GM21619 (cell line): ENCODE data around the gene RASL12.
"Not testable (repeated sequence)": the region's sequence is repeated elsewhere in the genome, so short reads cannot be mapped to it uniquely, and the experiment has no call there.

Source experiments
- ATAC-seq: cut with Tn5 transposase; IDR thresholded peaks from one replicate; pipeline ENCODE4 v1.9.1; 2021; ENCODE audit not compliant: unreplicated experiment

Gene RASL12

DNA sequence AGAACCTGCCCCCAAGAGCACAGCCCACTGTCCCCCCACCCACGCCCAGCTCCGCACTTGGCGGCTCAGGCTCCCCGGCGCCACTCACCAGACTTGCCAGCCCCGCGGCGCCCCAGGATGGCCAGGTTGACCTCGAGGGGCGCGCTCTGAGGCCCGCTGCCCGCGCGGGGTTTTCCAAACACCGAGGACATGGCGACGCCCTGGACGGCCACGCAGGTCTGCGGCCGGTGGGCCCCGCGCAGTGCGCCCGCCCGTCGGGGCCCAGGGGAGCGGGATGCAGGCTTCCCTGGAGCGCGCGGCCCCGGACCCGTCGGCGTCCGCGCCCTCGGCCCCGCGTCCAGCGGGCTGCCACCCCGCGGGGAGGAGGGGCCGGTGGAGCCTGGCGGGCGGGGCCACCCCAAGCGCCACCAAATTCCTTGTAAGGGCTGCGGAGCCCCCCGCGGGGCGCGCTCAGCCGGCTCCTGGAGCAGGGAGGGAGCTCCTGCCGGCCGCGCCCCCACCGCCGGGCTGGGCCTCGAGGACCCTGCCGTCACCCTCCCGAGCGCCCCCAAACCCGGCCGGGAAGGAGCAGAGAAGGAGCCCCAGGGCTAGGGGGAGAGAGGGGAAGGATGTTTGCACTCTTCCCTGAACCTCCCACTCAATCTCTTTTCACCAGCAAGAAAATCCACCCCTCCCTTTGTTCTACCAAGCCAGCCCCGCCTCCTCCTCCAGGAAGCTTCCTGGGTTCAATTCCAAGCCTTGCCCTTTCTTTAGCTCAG, at the start of gene RASL12:
RASL12 (minus strand) TSS at position 347 of the 758 bp plus-strand sequence; CDS start at position 191, 156 bp downstream.
- ATAC-seq: no peak

GRCh38 chr15:65115542-65115941, 47.8 kb upstream of the RASL12 start:
- no peak for ATAC-seq

DNA sequence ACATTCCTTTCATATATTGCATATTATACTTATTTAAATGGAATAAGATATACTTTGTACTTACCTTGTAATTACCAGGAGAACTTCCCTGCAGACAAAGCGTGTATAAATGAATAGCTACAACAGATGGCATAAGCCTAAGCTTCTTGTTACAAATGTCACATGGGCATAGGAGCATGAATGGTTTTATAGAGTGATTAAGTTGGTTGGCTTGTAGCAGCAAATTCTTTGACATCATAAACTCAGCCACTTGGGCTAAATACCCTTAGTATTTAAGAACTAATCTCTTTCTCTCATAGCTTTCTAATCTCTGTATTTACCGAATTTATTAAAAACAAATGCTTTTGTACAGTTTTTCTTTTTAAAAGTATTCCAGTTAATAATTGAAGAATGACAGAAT, 47.3 kb upstream of the RASL12 start, which contains the start of gene UBAP1L:
UBAP1L (minus strand) TSS at position 115 of the 400 bp plus-strand sequence. CDS start 8,985 bp downstream, outside the sequence.
- ATAC-seq: no peak

- no peak for ATAC-seq
Observed at GRCh38 chr15:65110676-65111292, 43.0 kb upstream of the RASL12 start.

DNA sequence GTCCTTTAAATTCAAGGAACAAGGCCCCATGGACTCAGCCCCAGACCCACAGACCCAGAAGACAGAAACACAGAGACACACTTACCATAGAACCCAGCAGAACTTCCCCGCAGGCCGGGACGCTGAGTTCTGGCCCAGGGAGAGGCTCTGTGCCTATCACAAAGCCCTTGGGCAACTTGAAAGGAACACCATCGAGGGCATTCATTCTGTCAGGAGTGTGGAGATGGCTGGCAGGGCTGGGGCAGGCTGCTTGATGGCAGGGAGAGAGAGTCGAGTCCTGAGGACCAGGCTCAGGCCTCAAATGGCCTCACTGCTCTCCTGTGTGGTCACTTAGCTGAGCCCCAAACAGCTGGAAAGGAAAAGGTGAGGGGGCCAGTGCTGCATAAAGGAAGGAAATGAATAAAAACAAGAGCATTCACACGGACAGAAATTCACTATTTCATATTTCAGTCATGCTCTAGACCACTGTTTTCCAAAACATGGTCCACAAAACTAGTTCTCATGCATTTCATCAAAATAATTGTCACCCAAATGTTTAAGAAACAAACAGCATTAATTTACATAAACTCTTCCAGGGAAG, 38.3 kb upstream of the RASL12 start:
- ATAC-seq: no peak

DNA sequence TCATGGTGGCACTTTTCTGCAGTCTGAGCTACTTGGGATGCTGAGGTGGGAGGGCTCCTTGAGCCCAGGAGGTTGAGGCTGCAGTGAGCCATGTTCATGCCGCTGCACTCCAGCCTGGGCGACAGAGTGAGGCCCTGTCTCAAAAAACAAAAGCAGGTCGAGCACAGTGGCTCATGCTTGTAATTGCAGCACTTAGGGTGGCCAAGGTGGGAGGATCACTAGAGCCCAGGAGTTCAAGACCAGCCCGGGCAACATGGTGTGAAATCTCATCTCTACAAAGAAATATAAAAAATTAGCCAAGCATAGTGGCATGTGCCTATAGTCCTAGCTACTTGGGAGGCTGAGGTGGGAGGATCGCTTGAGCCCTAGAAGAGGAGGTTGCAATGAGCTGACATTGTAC, 37.2 kb upstream of the RASL12 start:
- ATAC-seq: no peak

DNA sequence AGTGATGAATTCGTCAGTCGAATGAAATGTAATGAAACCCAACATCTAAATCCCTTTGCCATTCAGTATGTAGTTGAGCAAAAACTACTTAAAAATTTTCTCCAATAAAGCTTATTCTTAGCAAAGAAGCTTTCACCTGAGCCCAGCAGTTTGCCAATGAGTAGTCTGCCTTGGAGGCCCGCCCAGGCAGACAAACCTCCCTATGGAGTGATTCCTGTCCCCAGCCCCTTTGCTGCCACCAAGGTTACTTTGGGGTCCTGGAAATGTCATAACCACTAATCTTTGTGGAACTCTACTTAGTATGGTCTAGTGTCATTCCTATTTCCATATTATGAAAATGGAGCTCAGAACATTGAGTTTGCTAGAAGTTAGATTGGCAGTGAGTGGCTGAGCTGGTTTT, 35.1 kb upstream of the RASL12 start:
- no peak for ATAC-seq

- ATAC-seq: no peak
Observed at GRCh38 chr15:65101891-65102708, 34.3 kb upstream of the RASL12 start.

DNA sequence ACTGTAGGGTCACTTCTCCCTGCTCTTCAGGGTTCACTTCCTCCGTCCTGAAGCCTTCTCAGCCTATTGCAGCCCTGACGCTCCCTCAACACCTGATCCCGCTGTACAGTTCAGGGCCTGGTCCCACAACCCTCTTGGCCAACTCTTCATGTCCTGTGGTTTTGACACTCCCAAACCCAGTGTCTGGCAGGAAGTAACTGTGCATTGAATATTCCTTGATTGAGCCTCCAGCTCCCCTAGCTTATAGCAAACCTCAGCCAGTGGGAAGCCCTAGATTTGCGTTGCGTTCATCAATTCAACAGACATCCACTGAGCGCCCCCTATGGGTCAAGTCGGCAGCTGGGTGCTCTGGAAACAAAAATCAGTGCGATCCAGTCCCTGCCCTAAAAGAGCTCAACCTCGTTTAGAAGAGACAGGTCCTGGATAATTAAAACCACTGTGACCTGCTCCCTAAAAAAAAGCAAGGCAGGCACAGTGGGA, 33.7 kb upstream of the RASL12 start:
- no peak for ATAC-seq

GRCh38 chr15:65100442-65100841, 32.7 kb upstream of the RASL12 start:
- ATAC-seq: no peak

- ATAC-seq: not testable (repeated sequence)
Observed at GRCh38 chr15:65099801-65100200, 32.0 kb upstream of the RASL12 start.

DNA sequence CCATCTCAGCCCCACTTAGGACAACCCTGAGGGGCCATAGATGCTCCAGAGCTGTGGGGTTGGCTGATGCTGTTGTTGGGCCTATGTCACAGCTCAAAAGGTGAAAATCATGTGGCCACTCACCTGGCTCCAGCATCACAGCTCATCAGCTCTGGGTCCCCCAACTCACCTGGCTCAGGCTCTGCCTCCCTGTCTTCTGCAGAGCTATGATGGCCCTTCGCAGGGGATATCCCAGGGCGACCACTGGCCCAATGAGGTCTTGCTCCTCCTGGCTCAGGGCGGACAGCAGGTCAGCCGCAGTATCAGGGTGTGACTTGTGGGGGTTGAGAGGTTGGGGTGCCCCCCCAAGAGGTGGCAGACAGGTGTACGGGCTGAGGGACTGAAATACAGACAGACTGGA, 31.5 kb upstream of the RASL12 start:
- ATAC-seq: no peak

DNA sequence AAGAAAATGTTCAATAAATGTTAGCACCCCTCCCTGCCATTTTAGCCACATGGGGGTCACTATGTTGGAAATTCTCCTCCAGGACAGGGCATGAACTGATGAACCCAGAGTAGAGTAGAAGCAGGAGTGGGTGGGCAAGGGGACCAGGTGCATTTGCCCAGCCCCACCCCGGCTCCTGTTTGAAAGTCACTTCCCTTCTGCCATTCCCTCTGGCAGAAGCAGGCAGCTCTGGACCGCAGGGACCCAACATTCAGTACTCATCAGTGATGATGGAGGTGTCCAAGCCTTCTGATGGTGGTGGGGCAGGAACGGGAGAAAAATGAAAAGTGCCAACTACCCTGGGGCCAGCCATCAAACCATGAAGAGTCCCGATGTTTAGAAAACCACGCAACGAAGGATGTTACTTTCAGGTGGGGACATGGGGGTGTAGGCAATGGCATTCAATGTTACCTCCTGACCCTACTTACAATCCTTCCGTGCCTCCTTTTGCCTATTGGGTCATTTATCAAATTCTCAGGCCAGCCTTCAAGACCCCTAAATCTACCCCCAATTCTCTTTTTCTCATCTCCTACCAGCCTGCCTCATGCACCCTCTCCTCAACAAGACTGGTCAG, 30.0 kb upstream of the RASL12 start:
- ATAC-seq: no peak

DNA sequence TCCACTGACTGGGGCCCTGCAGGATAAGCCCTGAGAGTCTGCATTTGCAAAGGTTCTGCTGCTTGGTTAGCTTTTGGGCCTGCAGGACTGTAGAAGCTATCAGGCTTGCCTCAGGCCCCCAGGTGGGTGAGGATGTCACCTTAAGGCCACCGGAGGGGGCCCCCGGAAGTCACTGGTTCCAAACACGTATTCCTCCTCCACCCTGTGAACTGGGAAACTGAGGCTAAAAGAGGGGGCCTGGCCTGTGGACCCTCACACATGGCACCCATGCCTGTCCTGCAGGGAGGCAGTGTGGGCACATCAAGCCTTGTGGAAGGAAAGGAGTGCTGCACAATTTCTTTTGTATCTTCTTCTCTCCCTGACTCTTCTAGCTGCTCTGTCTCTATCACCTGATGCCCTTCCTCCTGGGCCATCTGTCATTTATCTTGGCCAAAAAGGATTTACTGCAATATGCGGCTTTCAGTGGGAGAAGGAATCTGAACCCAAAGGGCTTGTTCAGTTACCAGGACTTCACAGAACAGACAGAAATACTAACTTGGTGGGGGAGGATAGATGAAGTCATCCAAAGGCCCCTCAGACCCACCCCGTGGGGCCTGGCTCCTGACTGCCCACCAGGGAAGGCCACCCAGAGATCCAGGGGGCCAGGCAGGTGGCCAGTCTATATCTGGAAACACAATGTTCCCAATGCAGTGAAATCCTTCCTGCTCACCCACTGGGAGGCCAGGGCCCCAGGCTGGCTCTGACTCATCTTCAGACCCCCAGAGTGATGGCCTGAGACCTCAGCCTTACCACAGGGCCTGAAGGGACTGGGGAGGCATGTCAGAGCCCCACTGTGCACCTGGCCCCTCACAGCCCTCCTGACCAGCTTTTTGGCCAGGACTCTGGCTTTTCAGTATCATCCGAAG, 28.9 kb upstream of the RASL12 start:
- no peak for ATAC-seq

DNA sequence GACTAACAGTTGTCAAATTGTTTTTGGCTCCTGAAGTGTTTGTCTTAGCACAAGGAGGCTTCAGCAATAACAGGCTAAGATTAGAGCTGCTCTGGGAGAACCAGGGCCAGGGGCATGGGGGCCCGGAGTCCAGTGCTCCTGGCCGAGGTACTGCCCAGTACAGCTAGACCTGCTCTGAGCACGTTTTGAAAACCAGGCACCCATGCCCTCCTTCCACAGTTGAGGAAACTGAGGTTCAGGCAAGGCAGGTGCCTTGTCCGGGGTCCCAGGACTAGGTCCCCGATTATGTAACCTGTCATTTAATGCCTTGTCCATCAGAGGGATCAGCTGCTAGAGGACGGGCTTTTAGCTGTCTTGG, 27.9 kb upstream of the RASL12 start:
- ATAC-seq: no peak

GRCh38 chr15:65095011-65095746, 27.4 kb upstream of the RASL12 start:
- ATAC-seq: no peak

DNA sequence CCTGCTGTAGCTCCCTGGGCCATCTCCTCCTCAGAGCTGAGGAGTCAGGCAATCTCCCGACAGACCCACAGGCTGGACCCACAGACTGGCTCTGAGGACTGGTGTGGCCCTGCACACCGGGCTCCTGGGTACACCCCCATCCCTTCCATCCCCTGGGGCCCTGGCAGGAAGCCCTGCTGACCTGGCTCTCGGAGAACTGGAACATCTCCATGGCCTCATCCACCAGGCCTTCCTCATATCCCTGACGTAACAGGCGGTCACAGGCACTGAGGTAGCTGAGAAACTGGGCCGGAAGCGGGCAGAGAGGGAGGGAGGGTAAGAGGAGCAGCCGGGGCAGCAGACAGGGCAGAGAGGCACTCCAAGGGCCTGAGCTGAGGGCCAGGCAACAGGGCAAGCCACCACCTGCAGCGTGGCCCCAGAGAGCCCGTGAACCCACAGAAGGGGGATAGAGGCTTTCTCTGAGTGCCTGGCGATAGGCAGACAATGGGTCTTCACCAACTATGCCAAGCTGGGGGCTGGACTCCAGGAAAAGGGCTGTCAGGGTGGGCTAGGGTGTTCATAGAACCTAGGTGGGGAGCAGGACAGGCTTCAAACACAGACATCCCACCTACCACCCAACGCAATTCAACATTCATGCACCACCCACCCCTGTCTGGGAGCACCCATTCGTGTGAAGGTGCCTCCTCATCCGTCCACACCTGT, 26.7 kb upstream of the RASL12 start:
- no peak for ATAC-seq

GRCh38 chr15:65093793-65094170, 26.0 kb upstream of the RASL12 start:
- ATAC-seq: not testable (repeated sequence)
